HUES6 (cell line): ENCODE results near the gene HIGD1A.

Experiments
- H3K27ac ChIP-seq: 2 replicates; pipeline ENCODE4 v1.7.0; 2013; ENCODE audit warnings: low read depth, mild to moderate bottlenecking, low read length, inconsistent platforms
- H3K27me3 ChIP-seq: 2 replicates; pipeline ENCODE4 v1.6.1; 2013; ENCODE audit warnings: low read length; ENCODE audit not compliant: control insufficient read depth, insufficient read depth
- H3K36me3 ChIP-seq: 2 replicates; pipeline ENCODE4 v1.6.1; 2013; ENCODE audit warnings: low read length; ENCODE audit not compliant: control insufficient read depth, insufficient read depth
- H3K4me1 ChIP-seq: 2 replicates; pipeline ENCODE4 v1.6.1; 2013; ENCODE audit warnings: low read length; ENCODE audit not compliant: control insufficient read depth, insufficient read depth
- H3K4me3 ChIP-seq: 2 replicates; pipeline ENCODE4 v1.5.1; 2013; ENCODE audit warnings: low read depth, low read length
- H3K9ac ChIP-seq: one replicate; pipeline ENCODE4 v1.6.1; 2013; ENCODE audit warnings: mild to moderate bottlenecking, low read length
- H3K9me3 ChIP-seq: 2 replicates; pipeline ENCODE4 v1.6.1; 2013; ENCODE audit warnings: low read depth, low read length; ENCODE audit not compliant: control insufficient read depth, insufficient read depth

The HIGD1A gene

GRCh38 chr3:42772670-42773408 is 31.5 kb downstream of the HIGD1A start, which contains the start of gene CCDC13:
Gene CCDC13, minus strand, starts transcription at chr3:42773253. Its CDS starts 14,908 bp downstream, at chr3:42758345.
- Histone ChIP-seq H3K4me1 (no peaks in the 10 kb centered on the region), H3K36me3 (no peaks in the 10 kb centered on the region), H3K27ac (no peak within 1 kb of the TSS), H3K9me3 (peaks cover 14% of the 10 kb centered on the region; the same call in 1 of the 2 replicates), H3K9ac (no peak within 1 kb of the TSS), H3K27me3 (peaks cover 14% of the 10 kb centered on the region), H3K4me3 (peak within 1 kb of the TSS; percentile 63)

- Histone ChIP-seq H3K4me3 (no peak overlapping the region), H3K9me3 (peaks cover 14% of the 10 kb centered on the region; the same call in 1 of the 2 replicates), H3K27ac (no peak overlapping the region), H3K4me1 (no peaks in the 10 kb centered on the region), H3K9ac (no peak overlapping the region), H3K36me3 (no peaks in the 10 kb centered on the region), H3K27me3 (peaks cover 14% of the 10 kb centered on the region)
Observed at GRCh38 chr3:42771271-42771670, 33.0 kb downstream of the HIGD1A start.

- H3K4me1 ChIP-seq = peaks cover 10% of the 10 kb centered on the region
- H3K36me3 ChIP-seq = no peaks in the 10 kb centered on the region
- H3K27ac ChIP-seq = no peak overlapping the region
- H3K4me3 ChIP-seq = no peak overlapping the region
- peaks cover 14% of the 10 kb centered on the region; the same call in 1 of the 2 replicates for H3K9me3 ChIP-seq
- peaks cover 14% of the 10 kb centered on the region for H3K27me3 ChIP-seq
- no peak overlapping the region for H3K9ac ChIP-seq
Observed at GRCh38 chr3:42769477-42770131, 34.7 kb downstream of the HIGD1A start.

GRCh38 chr3:42764561-42765295 is 39.6 kb downstream of the HIGD1A start:
- peaks cover 14% of the 10 kb centered on the region for H3K4me1 ChIP-seq

GRCh38 chr3:42764115-42764514 is 40.2 kb downstream of the HIGD1A start:
- H3K36me3 ChIP-seq = no peaks in the 10 kb centered on the region
- no peaks in the 10 kb centered on the region for H3K27me3 ChIP-seq
- H3K27ac ChIP-seq = no peak overlapping the region
- H3K9ac ChIP-seq = no peak overlapping the region
- peaks cover 14% of the 10 kb centered on the region for H3K4me1 ChIP-seq
- peaks cover 1% of the 10 kb centered on the region; the same call in 1 of the 2 replicates for H3K9me3 ChIP-seq
- H3K4me3 ChIP-seq = no peak overlapping the region

More at GRCh38 chr3:42764561-42765295, 39.6 kb downstream of the HIGD1A start:
- H3K27me3 ChIP-seq = no peaks in the 10 kb centered on the region
- peaks cover 7% of the 10 kb centered on the region; the same call in 1 of the 2 replicates for H3K9me3 ChIP-seq
- no peak overlapping the region for H3K4me3 ChIP-seq
- no peak overlapping the region for H3K9ac ChIP-seq
- no peak overlapping the region for H3K27ac ChIP-seq
- no peaks in the 10 kb centered on the region for H3K36me3 ChIP-seq

GRCh38 chr3:42763021-42763420 is 41.3 kb downstream of the HIGD1A start:
- Histone ChIP-seq H3K4me3 (no peak overlapping the region), H3K36me3 (no peaks in the 10 kb centered on the region), H3K9ac (no peak overlapping the region), H3K27me3 (no peaks in the 10 kb centered on the region), H3K4me1 (peaks cover 14% of the 10 kb centered on the region), H3K9me3 (no peaks in the 10 kb centered on the region), H3K27ac (no peak overlapping the region)

- Histone ChIP-seq H3K4me1 (peaks cover 14% of the 10 kb centered on the region), H3K36me3 (no peaks in the 10 kb centered on the region), H3K9ac (no peak overlapping the region), H3K9me3 (no peaks in the 10 kb centered on the region), H3K27ac (no peak overlapping the region), H3K27me3 (no peaks in the 10 kb centered on the region), H3K4me3 (no peak overlapping the region)
Observed at GRCh38 chr3:42762046-42762724, 42.1 kb downstream of the HIGD1A start.

GRCh38 chr3:42758126-42758525 is 46.2 kb downstream of the HIGD1A start:
- Histone ChIP-seq H3K27me3 (no peaks in the 10 kb centered on the region), H3K9ac (no peak overlapping the region), H3K4me3 (no peak overlapping the region), H3K4me1 (no peaks in the 10 kb centered on the region), H3K9me3 (no peaks in the 10 kb centered on the region), H3K27ac (no peak overlapping the region), H3K36me3 (no peaks in the 10 kb centered on the region)

- Histone ChIP-seq H3K4me3 (no peak overlapping the region), H3K9me3 (no peaks in the 10 kb centered on the region), H3K36me3 (no peaks in the 10 kb centered on the region), H3K27me3 (no peaks in the 10 kb centered on the region), H3K4me1 (no peaks in the 10 kb centered on the region), H3K9ac (no peak overlapping the region), H3K27ac (no peak overlapping the region)
Observed at GRCh38 chr3:42756681-42757213, 47.5 kb downstream of the HIGD1A start.

GRCh38 chr3:42755681-42756578 is 48.4 kb downstream of the HIGD1A start:
- no peak overlapping the region for H3K9ac ChIP-seq
- no peaks in the 10 kb centered on the region for H3K4me1 ChIP-seq
- H3K27me3 ChIP-seq = no peaks in the 10 kb centered on the region
- no peak overlapping the region for H3K27ac ChIP-seq
- H3K9me3 ChIP-seq = no peaks in the 10 kb centered on the region
- no peaks in the 10 kb centered on the region for H3K36me3 ChIP-seq
- no peak overlapping the region for H3K4me3 ChIP-seq
